CD4-positive, alpha-beta memory T cell (primary cell): ENCODE measurements around the gene WNT5A. TPM values are rescaled to one million over a fixed set of nuclear protein-coding genes. Genes with fewer than 3 reads are reported as not detected.
A peak's percentile ranks its signal among the peaks of the same experiment; 100 is the strongest.

Source experiments
- CTCF ChIA-PET: fragments of 350-600 bp; sonication (Branson Sonifier 250); formaldehyde crosslinking; loops from one replicate; lab custom pipeline; 2021; ENCODE audit warnings: inconsistent platforms; ENCODE audit not compliant: partially characterized antibody; lab: Charles Lee
- POLR2A ChIA-PET: fragments of 350-600 bp; sonication (Branson Sonifier 250); formaldehyde crosslinking; loops from one replicate; lab custom pipeline; 2021; ENCODE audit not compliant: partially characterized antibody; lab: Charles Lee
- DNase-seq, 5 donors: peaks; one replicate each; pipeline versions ENCODE4 v3.0.0 to v3.0.0-alpha.2; 2020 to 2022; ENCODE audit warnings: mixed read lengths in 1 of 5
- H3K27ac ChIP-seq: one replicate; pipeline ENCODE4 v1.7.0; 2013; ENCODE audit warnings: low read depth, low read length
- H3K27me3 ChIP-seq: 2 replicates; pipeline ENCODE4 v1.7.0; 2013; ENCODE audit warnings: mild to moderate bottlenecking, low read length, moderate library complexity; ENCODE audit not compliant: insufficient read depth
- H3K36me3 ChIP-seq: 2 replicates; pipeline ENCODE4 v1.7.0; 2013; ENCODE audit warnings: mild to moderate bottlenecking, low read length, moderate library complexity; ENCODE audit not compliant: insufficient read depth
- H3K4me1 ChIP-seq: 2 replicates; pipeline ENCODE4 v1.7.0; 2013; ENCODE audit warnings: mild to moderate bottlenecking, low read length, moderate library complexity; ENCODE audit not compliant: insufficient read depth
- H3K4me3 ChIP-seq, 2 donors: one replicate each; pipeline ENCODE4 v1.7.0; 2013; ENCODE audit warnings: low read length in 2 of 2, mild to moderate bottlenecking in 1 of 2
- H3K9me3 ChIP-seq, 2 donors: one replicate each; pipeline ENCODE4 v1.7.0; 2013; ENCODE audit warnings: low read length in 2 of 2, control low read depth in 1 of 2; ENCODE audit not compliant: control insufficient read depth in 1 of 2
- H3K27ac Mint-ChIP-seq, 7 donors: one replicate each; pipeline ENCODE4 v1.8.0; 2020 to 2021; ENCODE audit warnings: mixed read lengths in 7 of 7, mild to moderate bottlenecking in 6 of 7, inconsistent platforms in 3 of 7, moderate library complexity in 3 of 7
- H3K27me3 Mint-ChIP-seq, 2 donors: one replicate each; pipeline ENCODE4 v1.8.0; 2020 to 2021; ENCODE audit warnings: mixed read lengths in 2 of 2
- H3K36me3 Mint-ChIP-seq, 2 donors: one replicate each; pipeline ENCODE4 v1.8.0; 2020 to 2021; ENCODE audit warnings: mixed read lengths in 2 of 2, inconsistent platforms in 1 of 2, mild to moderate bottlenecking in 1 of 2
- H3K4me1 Mint-ChIP-seq, 4 donors: one replicate each; pipeline ENCODE4 v1.8.0; 2020 to 2021; ENCODE audit warnings: mixed read lengths in 4 of 4, mild to moderate bottlenecking in 1 of 4
- H3K4me3 Mint-ChIP-seq, 8 donors: one replicate each; pipeline ENCODE4 v1.8.0; 2020 to 2021; ENCODE audit warnings: mixed read lengths in 8 of 8, mild to moderate bottlenecking in 7 of 8, moderate library complexity in 6 of 8, inconsistent platforms in 3 of 8
- H3K9me3 Mint-ChIP-seq, 8 donors: one replicate each; pipeline ENCODE4 v1.8.0; 2020 to 2021; ENCODE audit warnings: mixed read lengths in 8 of 8, mild to moderate bottlenecking in 5 of 8, inconsistent platforms in 3 of 8, moderate library complexity in 1 of 8
- intact Hi-C: fragments of 100-400 bp; cut with micrococcal nuclease; formaldehyde crosslinking; loops from one replicate; pipeline ENCODE4 v1.15.1; 2023
- polyA plus RNA-seq, 2 donors: library from polyadenylated mRNA; unstranded; fragments of 300-500 nt; fragmentation: Illumina TruSeq; gene quantifications; one replicate each; pipeline ENCODE4 v1.2.3, GENCODE V29; 2021
- total RNA-seq, 2 experiments: library from RNA; stranded (reverse); gene quantifications; one replicate each; pipeline ENCODE4 v1.2.3, GENCODE V29; 2021

Gene WNT5A
- total and polyA plus RNA-seq, 4 experiments from 2014 or later = 0.06 TPM; not detected in 3

DNA sequence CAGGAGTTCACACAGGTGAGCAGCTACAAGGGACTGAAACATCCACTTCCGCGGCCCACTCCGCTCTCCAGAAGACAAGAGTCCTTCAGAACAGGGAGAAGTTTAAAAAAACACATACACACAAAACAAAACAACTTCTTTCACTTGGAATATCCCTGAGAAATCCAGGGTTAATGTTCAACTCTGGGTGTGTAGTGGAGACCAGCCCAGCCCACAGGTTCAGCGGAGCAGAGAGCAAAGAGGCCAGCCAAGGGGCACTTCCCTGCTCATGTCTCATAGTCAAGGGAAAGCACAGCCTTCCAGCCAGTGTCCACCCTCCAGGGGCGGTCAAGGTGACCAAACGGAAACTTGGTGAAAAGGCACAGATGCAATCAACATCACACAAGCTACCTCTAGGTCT lies 41.6 kb downstream of the WNT5A start:
- POLR2A ChIA-PET = no interaction called here
- peaks cover 0 to 8% (median 3%) of the 10 kb centered on the region in 8 donors for H3K9me3 Mint-ChIP-seq
- CTCF ChIA-PET = no interaction called here
- no peak for DNase-seq
- no peak overlapping the region for H3K4me3 Mint-ChIP-seq
- no peaks in the 10 kb centered on the region for H3K4me1 Mint-ChIP-seq
- Histone ChIP-seq H3K4me1 (no peaks in the 10 kb centered on the region), H3K9me3 (no peaks in the 10 kb centered on the region), H3K27ac (no peak overlapping the region), H3K4me3 (no peak overlapping the region), H3K27me3 (no peaks in the 10 kb centered on the region), H3K36me3 (no peaks in the 10 kb centered on the region)
- H3K27me3 Mint-ChIP-seq = no peaks in the 10 kb centered on the region
- H3K36me3 Mint-ChIP-seq = no peaks in the 10 kb centered on the region
- H3K27ac Mint-ChIP-seq = no peak overlapping the region
- intact Hi-C loops = no loop called here

DNA sequence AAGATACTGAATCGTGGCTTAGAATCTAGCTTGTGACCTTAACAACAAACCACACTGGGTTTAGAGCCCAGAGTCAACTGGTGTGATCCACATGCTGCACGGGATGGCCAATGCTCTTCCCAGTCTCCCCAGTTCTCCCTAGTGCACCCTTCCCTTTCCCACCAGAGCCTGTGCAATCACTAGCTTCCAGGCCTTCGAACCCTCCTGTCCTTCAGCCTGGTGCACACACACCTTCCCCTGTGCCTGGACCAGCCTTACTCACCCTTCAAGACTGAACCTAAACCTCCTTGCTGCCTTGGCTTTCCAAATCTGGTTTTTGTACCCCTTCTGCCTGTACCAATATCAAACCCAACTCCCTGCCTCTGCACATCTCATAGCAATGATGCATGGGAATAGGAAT lies 43.8 kb downstream of the WNT5A start:
- Mint-ChIP-seq H3K9me3 (peaks cover 0 to 11% (median 4%) of the 10 kb centered on the region in 8 donors), H3K4me1 (no peaks in the 10 kb centered on the region), H3K36me3 (no peaks in the 10 kb centered on the region), H3K27me3 (no peaks in the 10 kb centered on the region), H3K4me3 (no peak overlapping the region), H3K27ac (no peak overlapping the region)
- H3K9me3 ChIP-seq = no peaks in the 10 kb centered on the region
- no peaks in the 10 kb centered on the region for H3K4me1 ChIP-seq
- H3K27me3 ChIP-seq = no peaks in the 10 kb centered on the region
- no peak overlapping the region for H3K4me3 ChIP-seq
- intact Hi-C loops = no loop called here
- DNase-seq = no peak
- H3K27ac ChIP-seq = no peak overlapping the region
- ChIA-PET POLR2A (no interaction called here), CTCF (no interaction called here)
- H3K36me3 ChIP-seq = no peaks in the 10 kb centered on the region

DNA sequence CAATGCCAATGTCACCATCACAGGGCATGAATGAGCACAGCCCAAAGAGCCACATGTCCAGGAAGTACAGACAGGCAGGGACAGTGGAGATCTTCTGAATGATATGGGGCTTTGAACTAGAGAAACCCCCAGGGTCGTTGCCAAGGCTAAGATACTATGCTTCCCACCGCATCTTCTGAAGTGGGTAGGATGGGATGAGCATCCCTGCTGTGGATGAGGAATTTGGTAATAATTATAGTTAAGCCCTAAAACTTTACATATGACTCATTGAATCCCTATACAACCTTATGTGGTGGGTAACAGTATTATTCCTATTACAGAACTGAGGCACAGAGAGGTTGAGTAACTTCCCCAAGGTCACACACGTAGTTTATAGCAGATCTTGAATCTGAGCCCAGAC lies 44.2 kb downstream of the WNT5A start:
- Mint-ChIP-seq H3K27ac (peak overlapping the region in 1 of 7 donors; percentile 58), H3K27me3 (no peaks in the 10 kb centered on the region), H3K4me1 (no peaks in the 10 kb centered on the region), H3K9me3 (peaks cover under 1 to 11% (median 4%) of the 10 kb centered on the region in 8 donors), H3K4me3 (no peak overlapping the region), H3K36me3 (no peaks in the 10 kb centered on the region)
- DNase-seq = no peak
- Histone ChIP-seq H3K4me1 (no peaks in the 10 kb centered on the region), H3K36me3 (no peaks in the 10 kb centered on the region), H3K4me3 (no peak overlapping the region), H3K27me3 (no peaks in the 10 kb centered on the region), H3K27ac (no peak overlapping the region), H3K9me3 (no peaks in the 10 kb centered on the region)
- ChIA-PET POLR2A (no interaction called here), CTCF (no interaction called here)
- intact Hi-C loops = no loop called here

DNA sequence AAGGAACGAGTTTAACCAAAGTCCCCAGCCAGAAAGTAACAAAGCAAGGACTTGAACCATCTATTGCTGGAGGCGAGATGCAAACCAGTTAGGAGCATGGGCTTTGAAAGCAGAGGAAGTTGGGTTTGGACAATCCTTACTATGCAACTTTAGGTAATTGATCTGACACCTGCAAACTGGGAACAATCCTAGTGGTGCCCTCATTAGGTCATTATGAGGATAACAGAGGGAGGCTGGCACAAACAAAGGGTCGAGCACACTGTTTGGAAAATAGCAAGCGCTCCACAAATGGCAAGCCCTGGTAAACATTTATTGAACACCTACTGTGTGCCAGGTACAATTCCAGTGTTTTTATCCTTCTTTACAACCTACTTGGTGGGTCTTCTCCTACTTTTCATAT lies 45.6 kb downstream of the WNT5A start:
- no peaks in the 10 kb centered on the region for H3K36me3 ChIP-seq
- H3K27ac ChIP-seq = no peak overlapping the region
- Mint-ChIP-seq H3K36me3 (no peaks in the 10 kb centered on the region), H3K9me3 (peaks cover 2 to 11% (median 4%) of the 10 kb centered on the region in 8 donors), H3K27ac (no peak overlapping the region), H3K4me1 (no peaks in the 10 kb centered on the region), H3K27me3 (no peaks in the 10 kb centered on the region), H3K4me3 (no peak overlapping the region)
- no peaks in the 10 kb centered on the region for H3K9me3 ChIP-seq
- no peak overlapping the region for H3K4me3 ChIP-seq
- ChIA-PET POLR2A (no interaction called here), CTCF (no interaction called here)
- H3K4me1 ChIP-seq = no peaks in the 10 kb centered on the region
- no peak for DNase-seq
- no peaks in the 10 kb centered on the region for H3K27me3 ChIP-seq
- intact Hi-C loops = no loop called here

DNA sequence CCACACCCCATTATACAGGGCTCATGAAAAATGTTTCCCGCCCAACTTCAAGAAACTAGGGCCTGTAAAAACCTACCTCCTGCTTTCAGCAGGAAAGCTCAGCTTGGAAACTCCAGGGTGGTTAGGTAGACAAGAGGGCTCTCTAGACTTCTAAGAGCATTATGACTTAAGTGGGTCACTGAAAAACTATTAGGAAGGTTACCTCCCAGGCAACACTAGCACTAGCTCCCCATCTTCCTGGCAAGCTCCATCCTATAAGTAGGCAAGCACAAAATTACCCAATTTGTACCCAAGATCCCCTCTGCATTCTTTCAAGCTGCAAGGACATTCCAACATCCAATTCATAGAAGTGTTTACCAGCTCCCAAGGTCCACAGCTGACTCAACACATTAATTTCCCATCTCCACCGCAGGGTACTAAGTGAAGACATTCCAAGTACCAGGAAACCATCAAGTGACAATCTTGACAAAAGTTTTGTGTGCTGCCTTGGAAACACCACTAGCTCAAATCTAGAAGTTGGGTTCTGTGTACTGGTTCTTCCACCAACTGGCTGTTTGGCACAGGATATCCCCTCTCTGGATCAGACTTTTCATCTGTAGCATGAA lies 46.9 kb downstream of the WNT5A start:
- no peaks in the 10 kb centered on the region for H3K4me1 Mint-ChIP-seq
- no peak overlapping the region for H3K27ac Mint-ChIP-seq
- ChIA-PET POLR2A (no interaction called here), CTCF (no interaction called here)
- no peaks in the 10 kb centered on the region for H3K27me3 Mint-ChIP-seq
- Histone ChIP-seq H3K27ac (no peak overlapping the region), H3K4me3 (no peak overlapping the region), H3K36me3 (no peaks in the 10 kb centered on the region), H3K27me3 (no peaks in the 10 kb centered on the region), H3K4me1 (no peaks in the 10 kb centered on the region), H3K9me3 (no peaks in the 10 kb centered on the region)
- intact Hi-C loops = no loop called here
- no peak for DNase-seq
- H3K4me3 Mint-ChIP-seq = no peak overlapping the region
- H3K9me3 Mint-ChIP-seq = peaks cover 2 to 12% (median 4%) of the 10 kb centered on the region in 8 donors
- no peaks in the 10 kb centered on the region for H3K36me3 Mint-ChIP-seq

DNA sequence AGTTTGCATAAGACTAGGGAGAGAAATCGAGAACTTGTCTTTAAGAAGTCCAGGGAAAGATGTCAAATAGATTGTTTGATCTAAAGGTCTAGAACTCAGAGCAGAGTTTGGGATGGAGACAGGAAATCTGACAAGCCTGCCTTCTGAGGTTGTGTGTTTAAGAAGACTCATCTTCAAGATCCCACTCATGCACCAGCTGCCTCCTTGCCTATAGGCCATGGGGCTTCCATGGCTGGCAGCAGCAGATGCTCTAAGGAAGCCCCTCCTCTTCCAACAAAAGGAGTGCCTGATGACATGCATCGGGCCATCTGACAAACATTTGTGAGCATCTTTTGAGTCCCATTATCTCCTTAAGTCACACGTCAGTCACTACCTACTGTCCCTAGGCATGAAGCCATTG lies 47.4 kb downstream of the WNT5A start:
- DNase-seq = no peak
- CTCF ChIA-PET = no interaction called here
- Histone ChIP-seq H3K36me3 (no peaks in the 10 kb centered on the region), H3K27me3 (no peaks in the 10 kb centered on the region), H3K27ac (no peak overlapping the region), H3K4me3 (no peak overlapping the region), H3K4me1 (no peaks in the 10 kb centered on the region), H3K9me3 (no peaks in the 10 kb centered on the region)
- intact Hi-C loops = no loop called here
- Mint-ChIP-seq H3K9me3 (peaks cover 0 to 13% (median 3%) of the 10 kb centered on the region in 8 donors), H3K4me3 (no peak overlapping the region), H3K27ac (no peak overlapping the region), H3K36me3 (no peaks in the 10 kb centered on the region), H3K4me1 (no peaks in the 10 kb centered on the region), H3K27me3 (no peaks in the 10 kb centered on the region)
- POLR2A ChIA-PET = no interaction called here

DNA sequence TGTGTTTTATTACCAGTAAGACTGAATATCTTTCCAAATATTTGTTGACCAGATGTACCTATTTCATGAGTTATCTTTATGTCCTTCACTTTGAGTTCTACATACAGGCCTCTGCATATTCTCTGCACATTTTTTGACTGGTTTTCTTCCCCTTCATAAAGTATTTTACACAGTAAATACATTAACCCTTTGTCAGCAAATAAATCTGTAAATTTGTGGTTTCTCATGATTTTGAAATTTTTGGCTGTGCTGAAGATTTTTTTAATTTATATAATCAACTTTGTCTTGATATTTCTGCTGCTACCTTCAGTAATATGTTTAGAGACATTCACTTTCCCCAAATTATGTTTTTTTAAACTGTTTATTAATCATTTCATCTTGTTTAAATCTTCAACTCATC lies 50.5 kb downstream of the WNT5A start:
- Mint-ChIP-seq H3K9me3 (peaks cover 0 to 10% (median 4%) of the 10 kb centered on the region in 8 donors), H3K27ac (no peak overlapping the region), H3K4me1 (no peaks in the 10 kb centered on the region), H3K4me3 (no peak overlapping the region), H3K36me3 (no peaks in the 10 kb centered on the region), H3K27me3 (no peaks in the 10 kb centered on the region)
- ChIA-PET POLR2A (no interaction called here), CTCF (no interaction called here)
- no peak for DNase-seq
- intact Hi-C loops = no loop called here
- Histone ChIP-seq H3K27ac (no peak overlapping the region), H3K4me1 (no peaks in the 10 kb centered on the region), H3K36me3 (no peaks in the 10 kb centered on the region), H3K27me3 (no peaks in the 10 kb centered on the region), H3K4me3 (no peak overlapping the region), H3K9me3 (no peaks in the 10 kb centered on the region)

DNA sequence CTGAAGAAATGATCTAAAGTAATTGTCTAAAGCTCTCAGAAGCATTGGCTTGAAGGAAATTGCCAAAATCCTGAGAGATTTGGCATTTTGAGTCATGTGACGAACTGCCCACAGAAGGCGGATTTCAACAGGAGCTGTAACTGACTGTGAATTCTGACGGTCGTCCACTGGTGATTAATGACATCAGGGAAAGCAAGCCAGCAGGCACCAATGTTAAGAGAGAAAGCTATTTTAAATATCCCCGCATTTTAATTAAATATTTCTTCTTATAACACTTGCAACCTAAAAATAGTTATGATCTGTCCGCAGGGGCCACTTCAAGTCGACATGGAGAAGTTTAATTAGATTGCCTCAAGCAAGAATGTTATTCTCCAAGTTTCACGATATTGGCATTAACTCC lies 51.6 kb downstream of the WNT5A start:
- Histone ChIP-seq H3K4me1 (no peaks in the 10 kb centered on the region), H3K9me3 (no peaks in the 10 kb centered on the region), H3K36me3 (no peaks in the 10 kb centered on the region), H3K27ac (no peak overlapping the region), H3K4me3 (no peak overlapping the region), H3K27me3 (no peaks in the 10 kb centered on the region)
- no peaks in the 10 kb centered on the region for H3K4me1 Mint-ChIP-seq
- no peaks in the 10 kb centered on the region for H3K27me3 Mint-ChIP-seq
- peaks cover 0 to 10% (median 4%) of the 10 kb centered on the region in 8 donors for H3K9me3 Mint-ChIP-seq
- ChIA-PET POLR2A (no interaction called here), CTCF (no interaction called here)
- intact Hi-C loops = no loop called here
- no peak for DNase-seq
- H3K4me3 Mint-ChIP-seq = no peak overlapping the region
- no peak overlapping the region for H3K27ac Mint-ChIP-seq
- no peaks in the 10 kb centered on the region for H3K36me3 Mint-ChIP-seq
